Tibial nerve (tissue), 4 donors: ENCODE measurements around the gene HLA-DPA1.

ENCODE experiments used
- CTCF ChIP-seq, 5 experiments: fragments of 200-600 bp in 3 of 5; fragments of 450-650 bp in 2 of 5; sonication (generic) in 3 of 5; IDR thresholded peaks; one replicate each; pipeline ENCODE4 v1.5.1; 2016 to 2019; ENCODE audit warnings: antibody characterized with exemption in 5 of 5, mild to moderate bottlenecking in 3 of 5, moderate library complexity in 2 of 5
- EP300 ChIP-seq, 2 donors: sonication (generic); formaldehyde crosslinking; IDR thresholded peaks; one replicate each; pipeline ENCODE4 v1.6.1; 2017; ENCODE audit warnings: antibody characterized with exemption in 2 of 2, mild to moderate bottlenecking in 1 of 2

- TF ChIP-seq EP300 (IDR thresholded peaks at IDR 0.05) (no peak), CTCF (IDR thresholded peaks at IDR 0.05) (no peak)
Observed at GRCh38 chr6:33114406-33114805, 41.0 kb upstream of the HLA-DPA1 start.
